NCI-H345 treated with DMSO at 0.1 percent for 48 hours (cell line): Measurements from ENCODE around the gene SGMS2.
"Not testable (repeated sequence)": the region's sequence is repeated elsewhere in the genome, so short reads cannot be mapped to it uniquely, and the experiment has no call there.

ENCODE experiments used
- DNase-seq: peaks from one replicate; lab custom pipeline; 2025; ENCODE audit not compliant: unreplicated experiment; lab: John Stamatoyannopoulos, UW

The SGMS2 gene

GRCh38 chr4:107863850-107864371 is 39.2 kb downstream of the SGMS2 start:
- DNase-seq = no peak

GRCh38 chr4:107866726-107867125 is 42.0 kb downstream of the SGMS2 start:
- no peak for DNase-seq

GRCh38 chr4:107870236-107870635 is 45.5 kb downstream of the SGMS2 start:
- no peak for DNase-seq

- DNase-seq = no peak
Measured at GRCh38 chr4:107870916-107871786, 46.4 kb downstream of the SGMS2 start.

- no peak for DNase-seq
Measured at GRCh38 chr4:107874024-107874423, 49.3 kb downstream of the SGMS2 start.

GRCh38 chr4:107876099-107876498 is 51.4 kb downstream of the SGMS2 start:
- no peak for DNase-seq

- no peak for DNase-seq
Measured at GRCh38 chr4:107877361-107877760, 52.6 kb downstream of the SGMS2 start.

- DNase-seq = no peak
Measured at GRCh38 chr4:107885865-107886264, 61.1 kb downstream of the SGMS2 start.

GRCh38 chr4:107888237-107888636 is 63.5 kb downstream of the SGMS2 start:
- DNase-seq = no peak

GRCh38 chr4:107890779-107891178 is 66.0 kb downstream of the SGMS2 start:
- no peak for DNase-seq

- DNase-seq = no peak
Measured at GRCh38 chr4:107891299-107891698, 66.6 kb downstream of the SGMS2 start.

- DNase-seq = no peak
Measured at GRCh38 chr4:107893171-107894137, 68.7 kb downstream of the SGMS2 start.

- DNase-seq = no peak
Measured at GRCh38 chr4:107894138-107894603, 69.4 kb downstream of the SGMS2 start.

- DNase-seq = no peak
Measured at GRCh38 chr4:107896158-107896645, 71.5 kb downstream of the SGMS2 start.

- no peak for DNase-seq
Measured at GRCh38 chr4:107896646-107897045, 71.9 kb downstream of the SGMS2 start.

GRCh38 chr4:107897823-107898222 is 73.1 kb downstream of the SGMS2 start:
- DNase-seq = no peak

GRCh38 chr4:107900067-107900466 is 75.3 kb downstream of the SGMS2 start:
- no peak for DNase-seq

- no peak for DNase-seq
Measured at GRCh38 chr4:107900508-107900907, 75.8 kb downstream of the SGMS2 start.

- DNase-seq = no peak
Measured at GRCh38 chr4:107901213-107901934, 76.6 kb downstream of the SGMS2 start.

GRCh38 chr4:107902715-107903114 is 78.0 kb downstream of the SGMS2 start:
- no peak for DNase-seq

GRCh38 chr4:107905082-107905481 is 80.3 kb downstream of the SGMS2 start:
- not testable (repeated sequence) for DNase-seq
